Coronary artery (tissue), 2 donors: Measurements from ENCODE around the gene CDHR5.

Source experiments
- DNase-seq: peaks from one replicate; pipeline ENCODE4 v3.0.0-alpha.2; 2017; ENCODE audit warnings: low spot score
- H3K27ac ChIP-seq, 2 donors: fragments of 200-600 bp; sonication (generic); one replicate each; pipeline ENCODE4 v1.5.1; 2016 to 2019
- H3K4me3 ChIP-seq: fragments of 200-600 bp; sonication (generic); 2 replicates; pipeline ENCODE4 v1.5.1; 2016; ENCODE audit warnings: mild to moderate bottlenecking, moderate library complexity
- CTCF ChIP-seq: fragments of 200-600 bp; sonication (generic); IDR thresholded peaks from one replicate; pipeline ENCODE4 v1.5.1; 2019; ENCODE audit warnings: antibody characterized with exemption

The CDHR5 gene

GRCh38 chr11:601573-602245 lies 23.0 kb downstream of the CDHR5 start:
- Histone ChIP-seq H3K27ac (no peak overlapping the region), H3K4me3 (no peak overlapping the region)
- no peak for TF ChIP-seq CTCF
- no peak for DNase-seq

DNA sequence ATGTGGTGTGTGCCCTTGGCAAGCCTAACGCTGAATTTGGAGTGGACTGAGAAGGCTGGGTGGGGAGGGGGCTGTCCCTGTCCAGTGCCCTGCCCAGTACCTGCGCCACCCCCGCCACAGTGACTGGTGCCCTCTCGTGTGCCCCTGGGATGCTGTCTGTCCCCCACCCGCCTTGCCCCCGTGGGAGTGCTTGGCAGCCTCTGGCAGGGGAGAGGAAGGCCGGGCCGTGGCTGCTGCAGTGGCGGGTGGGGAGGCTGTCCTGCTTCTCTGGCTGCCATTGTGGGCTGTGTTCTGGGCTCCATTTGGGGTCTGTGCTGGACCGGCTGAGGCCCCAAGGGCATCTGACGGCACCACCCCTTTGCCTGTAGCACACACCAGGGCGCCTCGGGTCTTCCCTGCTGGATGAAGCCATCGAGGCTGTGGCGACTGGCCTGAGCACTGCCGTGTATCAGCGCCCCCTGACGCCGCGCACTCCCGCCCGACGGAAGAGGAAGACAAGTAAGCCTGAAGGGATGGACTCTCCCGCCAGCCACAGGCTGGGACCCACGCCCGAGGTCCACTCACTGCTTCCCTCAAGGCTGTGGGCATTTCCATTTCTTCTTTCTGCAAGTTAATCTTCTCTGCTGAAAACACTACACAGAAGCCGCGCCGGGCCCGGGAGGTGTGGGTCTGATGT lies 26.6 kb downstream of the CDHR5 start:
- DNase-seq: no peak
- TF ChIP-seq CTCF: no peak
- H3K27ac ChIP-seq: no peak overlapping the region
- H3K4me3 ChIP-seq: no peak overlapping the region

DNA sequence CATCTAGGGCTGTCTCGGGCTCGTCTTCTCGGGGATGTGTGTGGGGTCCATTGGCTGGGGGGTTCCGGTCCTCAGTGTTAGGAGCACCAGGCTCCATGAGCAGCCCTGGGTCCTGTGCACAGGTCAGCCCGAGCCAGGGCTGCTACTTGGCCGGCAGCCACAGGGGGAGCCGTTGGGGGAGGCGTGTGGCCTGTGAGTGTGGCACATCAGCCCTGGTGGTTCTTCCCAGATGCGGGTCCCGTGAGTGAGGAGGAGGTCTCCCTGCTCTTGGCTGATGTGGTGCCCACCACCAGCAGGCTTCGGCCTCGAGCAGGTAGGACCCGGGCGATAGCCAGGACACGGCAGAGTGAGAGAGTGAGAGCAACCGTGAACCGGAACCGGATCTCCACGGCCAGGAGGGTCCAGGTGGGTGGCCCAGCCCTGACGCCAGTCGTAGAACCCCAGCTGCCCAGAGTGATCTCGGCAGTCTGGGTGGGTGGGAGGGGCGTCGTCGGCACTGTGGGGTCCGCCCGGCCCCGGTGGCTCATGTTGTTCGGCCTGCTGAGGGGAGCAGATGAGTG lies 27.5 kb downstream of the CDHR5 start:
- TF ChIP-seq CTCF: no peak

DNA sequence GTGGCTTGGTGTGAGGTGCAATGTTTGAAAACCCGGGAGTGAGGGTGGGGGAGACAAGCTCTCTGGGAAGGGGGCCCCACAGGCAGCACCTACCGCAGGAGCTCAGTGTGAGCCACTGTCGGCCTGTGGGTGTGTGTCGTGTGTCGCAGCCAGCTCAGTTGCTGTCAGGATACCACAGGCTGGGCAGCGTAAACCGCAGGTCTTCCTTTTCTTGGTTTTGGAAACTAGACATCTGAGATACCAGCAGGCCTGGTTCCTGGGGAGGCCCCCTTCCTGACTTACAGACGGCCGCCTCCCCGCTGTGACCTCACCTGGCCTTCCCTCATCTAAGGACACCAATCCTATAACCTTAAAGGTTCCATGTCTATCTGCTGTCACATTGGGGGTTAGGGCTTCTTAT lies 28.4 kb downstream of the CDHR5 start:
- H3K4me3 ChIP-seq: no peak overlapping the region
- no peak for DNase-seq
- TF ChIP-seq CTCF: no peak
- H3K27ac ChIP-seq: no peak overlapping the region

More for the DNA sequence above, 27.5 kb downstream of the CDHR5 start:
- no peak for DNase-seq
- H3K4me3 ChIP-seq: no peak overlapping the region
- H3K27ac ChIP-seq: no peak overlapping the region

DNA sequence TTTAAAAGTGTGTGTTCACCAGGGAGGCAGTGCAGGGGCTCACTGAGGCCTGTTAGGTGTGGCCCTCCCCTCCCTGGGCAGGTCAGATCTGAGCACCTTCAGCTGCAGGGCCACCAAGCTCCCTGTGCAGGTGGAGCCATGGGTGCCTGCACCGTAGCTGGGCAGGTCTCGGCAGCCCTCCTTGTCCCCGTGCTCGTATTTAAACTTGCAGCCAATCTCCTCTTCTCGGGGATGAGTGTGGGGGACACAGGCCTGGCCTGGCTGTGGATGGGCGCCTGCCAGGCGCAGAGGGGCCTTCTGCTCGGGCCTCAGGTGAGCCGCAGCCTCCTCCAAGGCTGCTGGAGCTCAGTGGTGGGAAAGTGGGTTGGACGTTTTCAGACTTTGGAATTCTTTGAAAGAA lies 29.4 kb downstream of the CDHR5 start:
- H3K4me3 ChIP-seq: no peak overlapping the region
- no peak overlapping the region for H3K27ac ChIP-seq
- TF ChIP-seq CTCF: no peak
- no peak for DNase-seq

GRCh38 chr11:593347-593746 lies 31.4 kb downstream of the CDHR5 start:
- no peak for TF ChIP-seq CTCF
- Histone ChIP-seq H3K4me3 (no peak overlapping the region), H3K27ac (no peak overlapping the region)

GRCh38 chr11:592918-593317 lies 31.8 kb downstream of the CDHR5 start:
- no peak for DNase-seq
- no peak overlapping the region for H3K27ac ChIP-seq
- TF ChIP-seq CTCF: no peak
- H3K4me3 ChIP-seq: no peak overlapping the region

More at GRCh38 chr11:593347-593746, 31.4 kb downstream of the CDHR5 start:
- no peak for DNase-seq
